Right lobe of liver (tissue), 6 donors: ENCODE data around the gene PPARG. TPM values are rescaled to one million over a fixed set of nuclear protein-coding genes. Genes with fewer than 3 reads are reported as not detected.

Experiments used
- ATAC-seq, 4 donors: fragments of 200-7000 bp; cut with Tn5 transposase; one replicate each; pipeline ENCODE4 v1.9.1; 2020; ENCODE audit warnings: mild to moderate bottlenecking in 4 of 4, moderate library complexity in 4 of 4
- DNase-seq, 3 donors: peaks; one replicate each; pipeline ENCODE4 v3.0.0-alpha.2; 2020
- H3K27ac ChIP-seq, 3 donors: fragments of 200-600 bp; one replicate each; pipeline ENCODE4 v1.8.0; 2022
- H3K27me3 ChIP-seq, 2 donors: fragments of 200-600 bp; one replicate each; pipeline ENCODE4 v1.8.0; 2022
- H3K36me3 ChIP-seq, 4 donors: fragments of 200-600 bp; sonication (generic) in 1 of 4; one replicate each; pipeline versions ENCODE4 v1.5.1 to v1.8.0; 2017 to 2022; ENCODE audit warnings: control low read depth in 1 of 4
- H3K4me1 ChIP-seq, 4 donors: fragments of 200-600 bp; sonication (generic) in 1 of 4; one replicate each; pipeline versions ENCODE4 v1.5.1 to v1.8.0; 2017 to 2022; ENCODE audit warnings: control low read depth in 1 of 4
- H3K4me3 ChIP-seq, 3 donors: fragments of 200-600 bp; one replicate each; pipeline ENCODE4 v1.8.0; 2022
- H3K9me3 ChIP-seq, 4 donors: fragments of 200-600 bp; sonication (generic) in 1 of 4; one replicate each; pipeline versions ENCODE4 v1.5.1 to v1.8.0; 2017 to 2022; ENCODE audit warnings: control low read depth in 1 of 4
- POLR2A ChIP-seq: fragments of 450-650 bp; IDR thresholded peaks from one replicate; pipeline ENCODE4 v1.6.1; 2017; ENCODE audit warnings: antibody characterized with exemption, mild to moderate bottlenecking
- WGBS: methylation state at CpG from one replicate; pipeline ENCODE4 v1.1.6; 2018; ENCODE audit warnings: low coverage, low lambda C conversion rate; ENCODE audit not compliant: insufficient coverage; ENCODE audit errors: missing lambda C conversion rate; 5-methylcytosine and 5-hydroxymethylcytosine counted together
- intact Hi-C, 2 donors: fragments of 100-400 bp; cut with DNase I; formaldehyde crosslinking; loops; one replicate each; pipeline versions ENCODE4 v1.11.2 to v1.14.1; 2022
- total RNA-seq, 6 experiments: library from RNA; depleted of rRNA in 2 of 6; stranded (reverse); fragments of >200 nt in 2 of 6; fragmentation: NEBNext Ultra II Directional in 3 of 6; extraction: Animal tissue kit (Norgen Biotek cat#: 25700) in 3 of 6; gene quantifications; one replicate each; pipeline versions ENCODE4 v1.1.0 to v1.2.4, GENCODE V29; 2016 to 2023
- TF ChIP-seq, protein P1 (sequence below), 4 donors: fragments of 200-600 bp in 3 of 4; fragments of 450-650 bp in 1 of 4; IDR thresholded peaks; one replicate each; pipeline versions ENCODE4 v1.5.1 to v1.8.0; 2016 to 2022; ENCODE audit warnings: antibody characterized with exemption in 4 of 4, mild to moderate bottlenecking in 2 of 4
- donor health status: DM: no; HTN: yes; CAD: no.
- donor health status: DM: no; HTN: no; CAD: no.
- donor health status: DM: no; HTN: no; CAD: no.
- donor health status: DM: no; HTN: yes; CAD: no.
- donor health status: DM: no; HTN: yes; CAD: no.

Gene PPARG
- total RNA-seq, 6 experiments from 2014 or later, result 4.9 to 15.8 (median 10.8) TPM

DNA sequence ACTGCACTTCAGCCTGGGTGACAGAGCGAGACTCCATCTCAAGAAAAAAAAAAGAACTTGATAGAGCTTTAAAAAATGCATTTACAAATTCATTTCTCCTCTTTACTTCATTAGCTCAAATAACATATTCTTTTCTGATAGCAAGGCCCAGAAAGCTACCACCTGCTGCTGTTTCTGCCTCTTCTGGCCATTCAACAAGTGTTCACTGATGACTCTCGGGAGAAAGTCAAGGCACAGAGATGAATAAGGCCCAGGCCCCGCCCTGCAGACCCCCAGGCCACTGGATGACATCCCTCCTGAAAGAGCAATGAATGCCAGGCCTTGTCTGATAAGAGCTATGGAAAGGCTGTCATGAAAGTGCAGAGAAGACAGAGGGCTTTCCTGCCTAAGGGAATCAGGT lies 181.8 kb downstream of the PPARG start:
- 93% methylated on average over 3 of the region's 3 CpGs for WGBS
- Histone ChIP-seq H3K4me1 (peaks cover 0 to under 1% (median 0%) of the 10 kb centered on the region in 4 donors), H3K27me3 (no peaks in the 10 kb centered on the region), H3K36me3 (no peaks in the 10 kb centered on the region), H3K4me3 (no peak overlapping the region), H3K9me3 (no peaks in the 10 kb centered on the region), H3K27ac (no peak overlapping the region)
- ATAC-seq, result no peak
- TF ChIP-seq, protein P1, sequence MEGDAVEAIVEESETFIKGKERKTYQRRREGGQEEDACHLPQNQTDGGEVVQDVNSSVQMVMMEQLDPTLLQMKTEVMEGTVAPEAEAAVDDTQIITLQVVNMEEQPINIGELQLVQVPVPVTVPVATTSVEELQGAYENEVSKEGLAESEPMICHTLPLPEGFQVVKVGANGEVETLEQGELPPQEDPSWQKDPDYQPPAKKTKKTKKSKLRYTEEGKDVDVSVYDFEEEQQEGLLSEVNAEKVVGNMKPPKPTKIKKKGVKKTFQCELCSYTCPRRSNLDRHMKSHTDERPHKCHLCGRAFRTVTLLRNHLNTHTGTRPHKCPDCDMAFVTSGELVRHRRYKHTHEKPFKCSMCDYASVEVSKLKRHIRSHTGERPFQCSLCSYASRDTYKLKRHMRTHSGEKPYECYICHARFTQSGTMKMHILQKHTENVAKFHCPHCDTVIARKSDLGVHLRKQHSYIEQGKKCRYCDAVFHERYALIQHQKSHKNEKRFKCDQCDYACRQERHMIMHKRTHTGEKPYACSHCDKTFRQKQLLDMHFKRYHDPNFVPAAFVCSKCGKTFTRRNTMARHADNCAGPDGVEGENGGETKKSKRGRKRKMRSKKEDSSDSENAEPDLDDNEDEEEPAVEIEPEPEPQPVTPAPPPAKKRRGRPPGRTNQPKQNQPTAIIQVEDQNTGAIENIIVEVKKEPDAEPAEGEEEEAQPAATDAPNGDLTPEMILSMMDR (IDR thresholded peaks at IDR 0.05), result no peak
- TF ChIP-seq POLR2A, result no peak
- DNase-seq, result no peak
- intact Hi-C loops, result loop anchor here in 1 of 2 donors (10.0 kb wide), 1 partner anchor 336 kb away; no protein-coding TSS in a partner anchor

DNA sequence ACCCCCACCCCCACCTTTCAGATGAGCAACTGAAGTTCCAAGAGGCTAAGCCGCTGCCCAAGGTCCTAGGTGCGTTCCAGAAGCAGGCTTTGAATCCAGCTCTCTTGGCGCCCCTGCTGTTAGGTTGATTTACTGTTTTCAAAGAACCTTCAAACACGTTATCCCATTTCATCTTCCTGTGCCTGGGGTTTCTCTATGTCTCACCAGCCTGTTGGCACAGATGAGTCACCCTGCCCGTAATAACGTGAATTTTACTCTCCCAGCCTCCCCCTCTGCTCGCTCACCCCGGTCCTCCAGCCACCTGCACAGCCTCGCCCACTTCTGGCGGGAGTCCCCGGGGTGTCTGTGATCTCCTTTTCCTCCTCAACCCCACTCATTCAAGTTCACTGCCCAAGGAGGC lies 182.4 kb downstream of the PPARG start:
- DNase-seq, result no peak
- no peaks in the 10 kb centered on the region for H3K27me3 ChIP-seq
- 78% methylated on average over 9 of the region's 11 CpGs for WGBS
- H3K36me3 ChIP-seq, result no peaks in the 10 kb centered on the region
- H3K9me3 ChIP-seq, result no peaks in the 10 kb centered on the region
- TF ChIP-seq POLR2A, result no peak
- TF ChIP-seq, protein P1 (IDR thresholded peaks at IDR 0.05), result no peak
- intact Hi-C loops, result loop anchor here in 1 of 2 donors (10.0 kb wide), 1 partner anchor 336 kb away; no protein-coding TSS in a partner anchor
- no peak overlapping the region for H3K27ac ChIP-seq
- no peak overlapping the region for H3K4me3 ChIP-seq
- no peak for ATAC-seq
- H3K4me1 ChIP-seq, result peaks cover 0 to 6% (median 0%) of the 10 kb centered on the region in 4 donors

DNA sequence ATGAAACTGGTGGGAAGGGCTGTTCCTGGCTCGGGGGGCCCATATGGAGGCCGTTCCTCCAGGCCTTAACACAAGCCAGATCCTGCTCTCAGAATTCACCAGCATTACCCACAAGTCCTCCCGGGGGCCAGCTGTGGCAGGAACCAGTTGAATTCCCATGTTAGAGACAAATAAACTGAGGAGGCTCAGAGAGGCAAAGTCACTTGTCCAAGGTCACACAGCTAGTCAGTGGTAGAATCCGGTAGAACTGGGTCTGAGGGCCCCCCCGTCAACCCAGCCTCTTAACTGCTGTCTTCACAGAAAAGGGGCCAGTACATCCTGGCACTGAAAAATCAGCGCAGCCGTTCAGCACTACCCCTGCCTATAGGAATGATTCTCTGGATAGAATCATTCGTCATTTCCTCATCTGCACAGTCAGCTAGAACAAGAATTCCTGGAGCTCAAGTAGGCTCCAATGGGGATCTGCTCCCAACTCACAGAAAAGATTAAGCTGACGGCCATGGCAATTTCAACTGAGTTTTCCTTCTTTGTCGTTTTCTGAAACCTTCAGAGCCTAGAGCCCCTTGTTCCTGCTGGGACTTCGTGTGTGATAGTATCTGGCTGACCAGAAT lies 183.2 kb downstream of the PPARG start:
- DNase-seq (no peak), ATAC-seq (no peak)
- H3K4me3 ChIP-seq, result no peak overlapping the region
- H3K36me3 ChIP-seq, result no peaks in the 10 kb centered on the region
- no peaks in the 10 kb centered on the region for H3K27me3 ChIP-seq
- no peaks in the 10 kb centered on the region for H3K9me3 ChIP-seq
- no peak for TF ChIP-seq POLR2A
- intact Hi-C loops, result loop anchor here in 1 of 2 donors (10.0 kb wide), 1 partner anchor 337 kb away; no protein-coding TSS in a partner anchor
- 84% methylated on average over 3 of the region's 11 CpGs for WGBS
- peaks cover 0 to 11% (median 0%) of the 10 kb centered on the region in 4 donors for H3K4me1 ChIP-seq
- H3K27ac ChIP-seq, result no peak overlapping the region

DNA sequence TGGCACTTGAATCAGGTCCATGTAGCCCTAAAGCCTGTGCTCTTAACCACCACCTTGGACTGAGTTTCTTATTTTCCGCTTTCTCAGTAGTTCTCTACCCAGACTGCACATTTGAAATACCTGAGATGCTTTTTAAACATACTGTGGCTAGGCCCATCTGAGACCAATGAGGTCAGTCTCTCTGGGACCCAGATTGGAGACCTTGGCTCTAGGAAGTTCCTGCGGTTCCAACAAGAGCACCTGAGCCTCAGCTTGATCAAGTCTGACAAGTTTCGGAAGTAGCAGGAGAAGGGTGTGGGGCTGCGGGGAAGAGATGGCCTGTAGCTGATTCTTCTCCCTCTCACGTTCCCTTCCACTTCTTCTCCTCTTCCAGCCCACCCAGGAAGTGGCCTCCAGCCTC lies 183.9 kb downstream of the PPARG start:
- no peak overlapping the region for H3K27ac ChIP-seq
- H3K4me1 ChIP-seq, result peaks cover 0 to 11% (median 0%) of the 10 kb centered on the region in 4 donors
- 85% methylated on average over 5 of the region's 5 CpGs for WGBS
- H3K27me3 ChIP-seq, result no peaks in the 10 kb centered on the region
- H3K36me3 ChIP-seq, result no peaks in the 10 kb centered on the region
- intact Hi-C loops, result loop anchor here in 1 of 2 donors (10.0 kb wide), 1 partner anchor 338 kb away; no protein-coding TSS in a partner anchor
- no peak overlapping the region for H3K4me3 ChIP-seq
- H3K9me3 ChIP-seq, result no peaks in the 10 kb centered on the region
- no peak for DNase-seq
- no peak for ATAC-seq
- TF ChIP-seq POLR2A, result no peak

DNA sequence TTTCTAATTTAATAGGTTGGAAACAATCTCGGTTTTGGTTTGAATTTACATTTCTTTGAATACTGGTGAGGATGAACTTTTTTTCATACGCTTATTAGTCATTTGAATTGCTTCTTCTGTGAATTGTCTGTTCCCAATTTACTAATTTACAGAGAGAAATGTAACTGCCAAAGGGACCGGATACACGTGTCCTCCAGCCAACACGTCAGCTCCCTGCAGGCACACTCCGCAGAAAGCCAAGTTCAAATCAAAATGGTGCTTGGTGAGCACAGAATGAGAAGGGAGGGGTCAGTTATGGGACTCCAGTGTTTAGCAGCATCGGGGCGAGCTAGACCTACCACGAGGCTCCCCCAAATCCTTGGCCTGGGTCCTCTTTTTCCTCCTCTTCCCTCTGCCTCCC lies 184.6 kb downstream of the PPARG start:
- no peaks in the 10 kb centered on the region for H3K27me3 ChIP-seq
- no peaks in the 10 kb centered on the region for H3K36me3 ChIP-seq
- TF ChIP-seq, protein P1 (IDR thresholded peaks at IDR 0.05), result no peak
- no peak for TF ChIP-seq POLR2A
- no peak overlapping the region for H3K4me3 ChIP-seq
- ATAC-seq, result no peak
- DNase-seq, result no peak
- H3K27ac ChIP-seq, result no peak overlapping the region
- no peaks in the 10 kb centered on the region for H3K9me3 ChIP-seq
- H3K4me1 ChIP-seq, result peaks cover 0 to 11% (median 0%) of the 10 kb centered on the region in 4 donors
- 79% methylated on average over 9 of the region's 9 CpGs for WGBS
- intact Hi-C loops, result loop anchor here in 1 of 2 donors (10.0 kb wide), 1 partner anchor 339 kb away; no protein-coding TSS in a partner anchor
